Measurements from ENCODE around the gene KRT7. TPM values are rescaled to one million over a fixed set of nuclear protein-coding genes. Genes with fewer than 3 reads are reported as not detected.

The KRT7 gene
- total RNA-seq, 1 donor from 2014 or later = not detected

Other genes starting within 250 kb of the KRT7 start
- gene TAMALIN, start 226.3 kb upstream of the KRT7 start, total RNA-seq = 1.6 TPM
- gene NR4A1, start 181.8 kb upstream of the KRT7 start, total RNA-seq = 5.8 TPM
- 19.5 TPM for gene ATG101, start 163.3 kb upstream of the KRT7 start, total RNA-seq
- gene SMIM41, start 153.5 kb upstream of the KRT7 start, total RNA-seq = not detected
- not detected for gene KRT80, start 41.2 kb upstream of the KRT7 start, total RNA-seq
- gene KRT86, start 41.4 kb downstream of the KRT7 start, total RNA-seq = 0.16 TPM
- gene KRT81, start 58.3 kb downstream of the KRT7 start, total RNA-seq = not detected
- gene KRT83, start 88.2 kb downstream of the KRT7 start, total RNA-seq = not detected
- not detected for gene KRT85, start 134.2 kb downstream of the KRT7 start, total RNA-seq
- not detected for gene KRT84, start 152.4 kb downstream of the KRT7 start, total RNA-seq
- gene KRT82, start 173.1 kb downstream of the KRT7 start, total RNA-seq = not detected
- not detected for gene KRT75, start 201.1 kb downstream of the KRT7 start, total RNA-seq
- gene KRT6B, start 218.9 kb downstream of the KRT7 start, total RNA-seq = 0.16 TPM
- not detected for gene KRT6C, start 240.6 kb downstream of the KRT7 start, total RNA-seq